HCT116 (cell line): Measurements from ENCODE around the gene TERF2IP. TPM values are rescaled to one million over a fixed set of nuclear protein-coding genes. Genes with fewer than 3 reads are reported as not detected.

Experiments used
- ATAC-seq: fragments of 200-7000 bp; cut with Tn5 transposase; 2 replicates; pipeline ENCODE4 v1.9.1; 2020; ENCODE audit warnings: mild to moderate bottlenecking, moderate library complexity
- BruUV-seq: library from RNA; stranded (reverse); fragments of 400-500 nt; replicated peaks from 2 replicates; lab custom pipeline; 2021; lab: Mats Ljungman, UMichigan
- CTCF ChIA-PET: fragments of 300-600 bp; sonication (Branson Sonifier 250); formaldehyde crosslinking; loops from one replicate; lab custom pipeline; 2021; ENCODE audit warnings: antibody characterized with exemption; lab: Charles Lee
- POLR2A ChIA-PET: fragments of 300-600, 350-600 bp; sonication (Branson Sonifier 250); formaldehyde crosslinking; loops from one replicate; lab custom pipeline; 2021; ENCODE audit warnings: antibody characterized with exemption; lab: Charles Lee
- RAD21 ChIA-PET, 2 experiments: fragments of 300-600 bp; sonication (Branson Sonifier 250); formaldehyde crosslinking; loops; one replicate each; lab custom pipeline; 2023; ENCODE audit warnings: low total read pairs in 2 of 2; ENCODE audit not compliant: uncharacterized antibody in 2 of 2, unreplicated experiment in 2 of 2, low non-redundant PET in 1 of 2; lab: Charles Lee
- DNase-seq: peaks from one replicate; pipeline ENCODE4 v3.0.0-alpha.2; 2010; ENCODE audit warnings: low read depth, low spot score
- H2AFZ ChIP-seq: fragments of 200-600 bp; shearing (Covaris generic), sonication (generic); 2 replicates; pipeline ENCODE4 v1.6.1; 2017; ENCODE audit warnings: low read depth, mixed run types, mixed read lengths, antibody characterized with exemption, low read length; ENCODE audit not compliant: poor library complexity, severe bottlenecking
- H3K27ac ChIP-seq: 2 replicates; pipeline ENCODE4 v1.5.1; 2012; ENCODE audit warnings: low read depth, low read length
- H3K27me3 ChIP-seq: fragments of 200-600 bp; sonication (generic); 2 replicates; pipeline ENCODE4 v1.6.1; 2016; ENCODE audit warnings: mixed run types, low read length, mixed read lengths; ENCODE audit not compliant: insufficient read depth
- H3K36me3 ChIP-seq, 2 experiments: fragments of 200-500 bp in 1 of 2; fragments of 200-600 bp in 1 of 2; sonication (Bioruptor generic) in 1 of 2; sonication (generic) in 1 of 2; 2 replicates each; pipeline versions ENCODE4 v1.5.1 to v1.6.1; 2014 to 2016; ENCODE audit warnings: low read length in 2 of 2, inconsistent platforms in 1 of 2, mixed read lengths in 1 of 2, mixed run types in 1 of 2; ENCODE audit not compliant: insufficient read depth in 2 of 2, control insufficient read depth in 1 of 2
- H3K4me1 ChIP-seq, 2 experiments: fragments of 200-600 bp in 1 of 2; sonication (generic) in 1 of 2; 2 replicates each; pipeline versions ENCODE4 v1.5.1 to v1.6.1; 2012 to 2017; ENCODE audit warnings: low read length in 2 of 2, inconsistent platforms in 1 of 2, mild to moderate bottlenecking in 1 of 2, mixed read lengths in 1 of 2, mixed run types in 1 of 2, moderate library complexity in 1 of 2; ENCODE audit not compliant: insufficient read depth in 2 of 2, control insufficient read depth in 1 of 2
- H3K4me2 ChIP-seq: fragments of 200-600 bp; sonication (generic); 2 replicates; pipeline ENCODE4 v1.6.1; 2017; ENCODE audit warnings: mixed run types, low read length, mixed read lengths
- H3K4me3 ChIP-seq, 2 experiments: fragments of 200-600 bp in 1 of 2; sonication (generic) in 1 of 2; replicated peaks in 1 of 2; 2 replicates each; pipeline ENCODE4 v1.5.1; 2011 to 2016; ENCODE audit warnings: low read length in 2 of 2, control low read depth in 1 of 2, low read depth in 1 of 2, mild to moderate bottlenecking in 1 of 2, mixed read lengths in 1 of 2, mixed run types in 1 of 2
- H3K79me2 ChIP-seq: fragments of 200-600 bp; sonication (generic); 2 replicates; pipeline ENCODE4 v1.6.1; 2017; ENCODE audit warnings: mild to moderate bottlenecking, mixed run types, low read length, moderate library complexity, mixed read lengths; ENCODE audit not compliant: insufficient read depth
- H3K9ac ChIP-seq: fragments of 200-600 bp; sonication (generic); 2 replicates; pipeline ENCODE4 v1.6.1; 2016; ENCODE audit warnings: low read length, mixed read lengths
- H3K9me2 ChIP-seq: fragments of 200-600 bp; sonication (generic), shearing (Covaris generic); 2 replicates; pipeline ENCODE4 v1.6.1; 2017; ENCODE audit warnings: mixed run types, mild to moderate bottlenecking, moderate library complexity; ENCODE audit not compliant: insufficient read depth
- H3K9me3 ChIP-seq, 2 experiments: fragments of 200-500 bp in 1 of 2; fragments of 200-600 bp in 1 of 2; sonication (Bioruptor generic) in 1 of 2; sonication (generic) in 1 of 2; 2 replicates each; pipeline ENCODE4 v1.6.1; 2014 to 2017; ENCODE audit warnings: low read length in 2 of 2, mixed read lengths in 2 of 2, inconsistent platforms in 1 of 2, low read depth in 1 of 2, mild to moderate bottlenecking in 1 of 2, mixed run types in 1 of 2, moderate library complexity in 1 of 2; ENCODE audit not compliant: control insufficient read depth in 1 of 2, insufficient read depth in 1 of 2
- H4K20me1 ChIP-seq: fragments of 200-600 bp; sonication (generic), shearing (Covaris generic); 2 replicates; pipeline ENCODE4 v1.6.1; 2017; ENCODE audit warnings: mixed run types, mild to moderate bottlenecking, moderate library complexity; ENCODE audit not compliant: insufficient read depth
- ATF3 ChIP-seq: IDR thresholded peaks from 2 replicates; pipeline ENCODE4 v1.6.1; 2012
- CBX3 ChIP-seq: IDR thresholded peaks from 2 replicates; pipeline ENCODE4 v1.6.1; 2012; ENCODE audit warnings: low read depth
- CEBPB ChIP-seq: IDR thresholded peaks from 2 replicates; pipeline ENCODE4 v1.6.1; 2012; ENCODE audit warnings: low read depth
- CTCF ChIP-seq, 3 experiments: fragments of 200-600 bp in 1 of 3; sonication (generic) in 1 of 3; IDR thresholded peaks in 2 of 3; conservative IDR thresholded peaks in 1 of 3; 2 replicates each; pipeline ENCODE4 v1.5.1; 2012 to 2017; ENCODE audit warnings: low read depth in 2 of 3, low read length in 2 of 3, antibody characterized with exemption in 1 of 3, borderline replicate concordance in 1 of 3, control low read depth in 1 of 3, mild to moderate bottlenecking in 1 of 3, mixed read lengths in 1 of 3, mixed run types in 1 of 3, moderate library complexity in 1 of 3; ENCODE audit not compliant: insufficient read depth in 1 of 3
- EGR1 ChIP-seq: IDR thresholded peaks from 2 replicates; pipeline ENCODE4 v1.6.1; 2012; ENCODE audit warnings: low read depth
- ELF1 ChIP-seq: IDR thresholded peaks from 2 replicates; pipeline ENCODE4 v1.6.1; 2012; ENCODE audit warnings: low read depth, borderline replicate concordance
- EZH2 ChIP-seq: fragments of 200-600 bp; sonication (generic); IDR thresholded peaks from 2 replicates; pipeline ENCODE4 v1.6.1; 2017; ENCODE audit warnings: antibody characterized with exemption, mixed run types
- EZH2phosphoT487 ChIP-seq: fragments of 200-600 bp; IDR thresholded peaks from 2 replicates; pipeline ENCODE4 v1.6.1; 2018; ENCODE audit warnings: antibody characterized with exemption, borderline replicate concordance
- FOSL1 ChIP-seq: IDR thresholded peaks from 2 replicates; pipeline ENCODE4 v1.6.1; 2012; ENCODE audit warnings: low read depth
- JUND ChIP-seq: IDR thresholded peaks from 2 replicates; pipeline ENCODE4 v1.6.1; 2012
- MAX ChIP-seq: IDR thresholded peaks from 2 replicates; pipeline ENCODE4 v1.6.1; 2012
- POLR2A ChIP-seq: IDR thresholded peaks from 2 replicates; pipeline ENCODE4 v1.7.0; 2011; ENCODE audit warnings: borderline replicate concordance; ENCODE audit not compliant: insufficient read depth, insufficient read length; ENCODE audit errors: extremely low read depth
- POLR2AphosphoS5 ChIP-seq: IDR thresholded peaks from 2 replicates; pipeline ENCODE4 v1.6.1; 2011; ENCODE audit warnings: mild to moderate bottlenecking, low read depth, low read length, moderate library complexity
- RAD21 ChIP-seq: IDR thresholded peaks from 2 replicates; pipeline ENCODE4 v1.6.1; 2012; ENCODE audit warnings: low read depth, mild to moderate bottlenecking
- SIN3A ChIP-seq: IDR thresholded peaks from 2 replicates; pipeline ENCODE4 v1.6.1; 2012; ENCODE audit warnings: low read depth
- TCF7L2 ChIP-seq: IDR thresholded peaks from 2 replicates; pipeline ENCODE4 v1.7.0; 2011; ENCODE audit warnings: borderline replicate concordance, inconsistent platforms; ENCODE audit not compliant: insufficient read depth, insufficient read length; ENCODE audit errors: extremely low read depth
- ZBTB33 ChIP-seq: IDR thresholded peaks from 2 replicates; pipeline ENCODE4 v1.6.1; 2011; ENCODE audit warnings: mild to moderate bottlenecking, low read length, moderate library complexity; ENCODE audit not compliant: insufficient replicate concordance; ENCODE audit errors: extremely low read depth
- ZFX ChIP-seq: fragments of 450-650 bp; IDR thresholded peaks from 2 replicates; pipeline ENCODE4 v1.6.1; 2017
- ZNF274 ChIP-seq: fragments of 200-500 bp; sonication (Bioruptor generic); IDR thresholded peaks from 2 replicates; pipeline ENCODE4 v1.6.1; 2014; ENCODE audit warnings: mild to moderate bottlenecking, low read depth, low read length, inconsistent platforms
- intact Hi-C: fragments of 100-400 bp; cut with micrococcal nuclease; formaldehyde crosslinking; loops from 2 replicates; pipeline ENCODE4 v1.10.0; 2022
- total RNA-seq: library from RNA; stranded (reverse); gene quantifications from one replicate; pipeline ENCODE4 v1.2.1, GENCODE V29; 2021; ENCODE audit not compliant: unreplicated experiment

Gene TERF2IP
- total RNA-seq, 1 experiment from 2014 or later: 36.4 TPM

GRCh38 chr16:75653922-75654321 lies 6.3 kb downstream of the TERF2IP start:
- POLR2A ChIA-PET: no interaction called here
- intact Hi-C loops: no loop called here
- H3K4me2 ChIP-seq: no peak overlapping the region

More at GRCh38 chr16:75653922-75654321, 6.3 kb downstream of the TERF2IP start:
- H3K27ac ChIP-seq: no peak overlapping the region
- ATAC-seq (no peak), DNase-seq (no peak)
- no peaks in the 10 kb centered on the region for H4K20me1 ChIP-seq
- H3K9me3 ChIP-seq: no peaks in the 10 kb centered on the region
- RAD21 ChIA-PET: no interaction called here
- H3K9me2 ChIP-seq: no peaks in the 10 kb centered on the region
- H3K9ac ChIP-seq: no peak overlapping the region
- H3K79me2 ChIP-seq: peaks cover 55% of the 10 kb centered on the region
- no peak overlapping the region for H2AFZ ChIP-seq
- no peak overlapping the region for H3K4me3 ChIP-seq
- TF ChIP-seq SIN3A: no peak
- no peak for TF ChIP-seq ZBTB33
- no peak for TF ChIP-seq POLR2A
- TF ChIP-seq CTCF (IDR thresholded peaks at IDR 0.05 in 2 of 3, conservative IDR thresholded peaks at IDR 0.05 in 1 of 3; ENCODE audit: borderline replicate concordance in 1 of 3, insufficient read depth in 1 of 3, low read depth in 2 of 3, low read length in 2 of 3): no peak
- TF ChIP-seq FOSL1: no peak
- no peak for TF ChIP-seq ELF1
- TF ChIP-seq POLR2AphosphoS5: no peak
- no peak for TF ChIP-seq EZH2
- no peak for TF ChIP-seq MAX
- no peak for TF ChIP-seq CEBPB
- no peak for TF ChIP-seq EGR1
- no peak for TF ChIP-seq CBX3
- no peak for TF ChIP-seq ATF3
- no peak for TF ChIP-seq EZH2phosphoT487
- TF ChIP-seq ZNF274: no peak
- TF ChIP-seq TCF7L2: no peak
- no peak for TF ChIP-seq JUND
- no peak for TF ChIP-seq ZFX
- TF ChIP-seq RAD21: no peak
- CTCF ChIA-PET: interaction anchor here (0.9 kb wide), 1 partner anchor 182 kb away, joined by 3 read pairs; no protein-coding TSS in a partner anchor
- H3K36me3 ChIP-seq: peaks cover 13 to 31% of the 10 kb centered on the region in 2 experiments; a peak in 2 of 4 replicates
- BruUV-seq: no TSS peak
- peaks cover 5 to 10% of the 10 kb centered on the region in 2 experiments for H3K4me1 ChIP-seq
- no peaks in the 10 kb centered on the region for H3K27me3 ChIP-seq
